ENCODE measurements around the gene FAM200C. TPM values are rescaled to one million over a fixed set of nuclear protein-coding genes. Genes with fewer than 3 reads are reported as not detected.

The FAM200C gene
- total and polyA plus RNA-seq, 9 of the 15 experiments (the other 6 are each of a cell fraction or from before 2014, with no cell fraction given): 1.3 to 7.0 (median 1.8) TPM

DNA sequence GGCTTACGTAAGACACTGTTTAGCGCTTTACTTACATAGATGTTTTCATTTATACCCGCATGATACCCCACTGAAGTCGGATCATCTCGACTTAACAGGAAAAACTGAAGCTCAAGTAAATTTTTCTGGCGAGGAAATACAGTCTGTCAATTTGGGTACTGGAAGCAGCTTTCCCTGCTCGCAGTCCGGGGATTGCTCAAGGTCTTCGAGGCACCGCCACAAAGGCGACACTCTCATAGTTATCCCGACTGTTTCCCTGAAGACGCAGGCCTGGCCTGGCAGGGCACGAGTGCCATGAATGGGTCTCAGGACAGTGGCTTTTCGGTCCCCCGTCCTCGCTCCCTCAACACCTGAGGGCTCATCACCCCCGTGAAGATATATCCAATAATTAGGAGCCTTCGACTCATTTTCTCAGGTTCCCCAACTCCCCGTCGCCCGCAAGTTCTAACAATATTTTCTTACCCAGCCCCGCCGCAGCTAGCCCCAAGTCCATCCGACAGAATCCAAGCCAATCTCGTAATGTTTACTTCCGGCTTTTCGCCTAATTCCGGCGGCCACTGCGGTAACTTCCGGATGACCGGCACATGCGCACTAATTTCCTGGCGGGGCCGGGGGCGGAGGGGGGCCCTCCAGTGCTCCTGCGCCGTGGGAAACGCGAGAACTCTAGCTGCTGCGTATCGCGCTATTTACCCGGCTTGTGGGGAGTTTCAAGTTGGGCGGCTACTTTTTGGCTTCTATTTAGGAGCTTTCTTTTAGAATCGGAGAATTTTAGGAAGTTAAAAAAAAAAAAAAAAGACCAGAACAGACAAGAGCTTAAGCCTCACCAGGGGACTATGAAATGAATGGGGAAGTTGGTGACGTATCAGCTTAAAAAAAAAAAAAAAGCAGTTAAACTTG, 19.0 kb upstream of the FAM200C start, which contains the start of gene SLU7 (continued):
- TF ChIP-seq, protein P1, sequence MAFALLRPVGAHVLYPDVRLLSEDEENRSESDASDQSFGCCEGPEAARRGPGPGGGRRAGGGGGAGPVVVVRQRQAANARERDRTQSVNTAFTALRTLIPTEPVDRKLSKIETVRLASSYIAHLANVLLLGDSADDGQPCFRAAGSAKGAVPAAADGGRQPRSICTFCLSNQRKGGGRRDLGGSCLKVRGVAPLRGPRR (CRISPR knock-in tag; IDR thresholded peaks at IDR 0.05): no peak
- TF ChIP-seq, protein P2, sequence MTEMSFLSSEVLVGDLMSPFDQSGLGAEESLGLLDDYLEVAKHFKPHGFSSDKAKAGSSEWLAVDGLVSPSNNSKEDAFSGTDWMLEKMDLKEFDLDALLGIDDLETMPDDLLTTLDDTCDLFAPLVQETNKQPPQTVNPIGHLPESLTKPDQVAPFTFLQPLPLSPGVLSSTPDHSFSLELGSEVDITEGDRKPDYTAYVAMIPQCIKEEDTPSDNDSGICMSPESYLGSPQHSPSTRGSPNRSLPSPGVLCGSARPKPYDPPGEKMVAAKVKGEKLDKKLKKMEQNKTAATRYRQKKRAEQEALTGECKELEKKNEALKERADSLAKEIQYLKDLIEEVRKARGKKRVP (CRISPR knock-in tag; IDR thresholded peaks at IDR 0.05): no peak
- TF ChIP-seq ZNF184 (CRISPR knock-in tag; IDR thresholded peaks at IDR 0.05) (no peak), ZNF354B (CRISPR knock-in tag; IDR thresholded peaks at IDR 0.05) (no peak), ZNF717 (CRISPR knock-in tag; IDR thresholded peaks at IDR 0.05) (no peak), MBD2 (IDR thresholded peaks at IDR 0.05; ENCODE audit: borderline replicate concordance, low read depth) (0 out of 2 replicates have a peak, but pooled peaks have one; percentile 51), ZNF584 (CRISPR knock-in tag; IDR thresholded peaks at IDR 0.05; ENCODE audit: low read depth) (no peak), YY1 (IDR thresholded peaks at IDR 0.05; ENCODE audit: borderline replicate concordance in 1 of 3, control insufficient read depth in 1 of 3, extremely low read depth in 1 of 3, insufficient read depth in 3 of 3, insufficient read length in 1 of 3, insufficient replicate concordance in 2 of 3, low read depth in 1 of 3, low read length in 2 of 3) (no peak), ZFP36 (IDR thresholded peaks at IDR 0.05; ENCODE audit: low read depth, low read length, partially characterized antibody) (no peak), RBM25 (IDR thresholded peaks at IDR 0.05; ENCODE audit: low read depth, low read length, severe bottlenecking) (peak; percentile 16), ZNF778 (CRISPR knock-in tag; IDR thresholded peaks at IDR 0.05) (no peak), KHSRP (IDR thresholded peaks at IDR 0.05) (no peak), PTBP1 (IDR thresholded peaks at IDR 0.05; ENCODE audit: low read depth, low read length) (no peak), CCAR2 (IDR thresholded peaks at IDR 0.05; ENCODE audit: low read depth, low read length) (no peak), SAP30 (IDR thresholded peaks at IDR 0.05; ENCODE audit: borderline replicate concordance, insufficient read depth, low read depth, low read length, poor library complexity, severe bottlenecking) (peak; percentile 67), L3MBTL2 (IDR thresholded peaks at IDR 0.05) (no peak), ZNF121 (CRISPR knock-in tag; conservative IDR thresholded peaks at IDR 0.05) (no peak), MCM5 (IDR thresholded peaks at IDR 0.05; ENCODE audit: low read depth) (no peak), ARHGAP35 (IDR thresholded peaks at IDR 0.05; ENCODE audit: partially characterized antibody) (no peak)
- TF ChIP-seq, protein P3, sequence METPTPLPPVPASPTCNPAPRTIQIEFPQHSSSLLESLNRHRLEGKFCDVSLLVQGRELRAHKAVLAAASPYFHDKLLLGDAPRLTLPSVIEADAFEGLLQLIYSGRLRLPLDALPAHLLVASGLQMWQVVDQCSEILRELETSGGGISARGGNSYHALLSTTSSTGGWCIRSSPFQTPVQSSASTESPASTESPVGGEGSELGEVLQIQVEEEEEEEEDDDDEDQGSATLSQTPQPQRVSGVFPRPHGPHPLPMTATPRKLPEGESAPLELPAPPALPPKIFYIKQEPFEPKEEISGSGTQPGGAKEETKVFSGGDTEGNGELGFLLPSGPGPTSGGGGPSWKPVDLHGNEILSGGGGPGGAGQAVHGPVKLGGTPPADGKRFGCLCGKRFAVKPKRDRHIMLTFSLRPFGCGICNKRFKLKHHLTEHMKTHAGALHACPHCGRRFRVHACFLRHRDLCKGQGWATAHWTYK (CRISPR knock-in tag; IDR thresholded peaks at IDR 0.05): no peak
- TF ChIP-seq, protein P4, sequence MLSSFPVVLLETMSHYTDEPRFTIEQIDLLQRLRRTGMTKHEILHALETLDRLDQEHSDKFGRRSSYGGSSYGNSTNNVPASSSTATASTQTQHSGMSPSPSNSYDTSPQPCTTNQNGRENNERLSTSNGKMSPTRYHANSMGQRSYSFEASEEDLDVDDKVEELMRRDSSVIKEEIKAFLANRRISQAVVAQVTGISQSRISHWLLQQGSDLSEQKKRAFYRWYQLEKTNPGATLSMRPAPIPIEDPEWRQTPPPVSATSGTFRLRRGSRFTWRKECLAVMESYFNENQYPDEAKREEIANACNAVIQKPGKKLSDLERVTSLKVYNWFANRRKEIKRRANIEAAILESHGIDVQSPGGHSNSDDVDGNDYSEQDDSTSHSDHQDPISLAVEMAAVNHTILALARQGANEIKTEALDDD (IDR thresholded peaks at IDR 0.05): peak; percentile 54; the same call in 1 of the 2 replicates

All from K562 (cell line).